Hematopoietic multipotent progenitor cell treated with erythropoietin and hydrocortisone succinate and interleukin-3 and kit ligand, for 17 days (in vitro differentiated cells): ENCODE data around the gene PSMB9.
"Not testable (repeated sequence)": the region's sequence is repeated elsewhere in the genome, so short reads cannot be mapped to it uniquely, and the experiment has no call there.

Experiments
- DNase-seq: peaks from one replicate; pipeline ENCODE4 v3.0.0-alpha.2; 2015; ENCODE audit warnings: low spot score

The PSMB9 gene

GRCh38 chr6:32853541-32854375 lies at the start of gene PSMB9, which contains the start of gene TAP1:
PSMB9 (plus strand) TSS chr6:32854192; CDS start chr6:32854230, 38 bp downstream.
TAP1 (minus strand) TSS chr6:32853704; CDS start chr6:32853636, 68 bp downstream.
- peak; percentile 94 for DNase-seq

DNA sequence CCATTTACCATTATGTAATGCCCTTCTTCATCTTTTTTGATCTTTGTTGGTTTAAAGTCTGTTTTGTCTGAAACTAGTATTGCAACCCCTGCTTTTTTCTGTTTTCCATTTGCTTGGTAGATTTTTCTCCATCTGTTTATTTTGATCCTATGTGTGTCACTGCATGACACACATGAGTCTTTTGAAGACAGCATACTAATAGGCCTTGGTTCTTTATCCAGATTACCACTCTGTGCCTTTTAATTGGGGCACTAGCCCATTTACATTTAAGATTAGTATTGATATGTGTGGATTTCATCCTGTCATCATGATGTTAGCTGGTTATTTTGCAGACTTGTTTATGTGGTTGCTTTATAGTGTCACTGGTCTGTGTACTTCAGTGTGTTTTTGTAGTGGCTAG lies 48.6 kb upstream of the PSMB9 start:
- not testable (repeated sequence) for DNase-seq

DNA sequence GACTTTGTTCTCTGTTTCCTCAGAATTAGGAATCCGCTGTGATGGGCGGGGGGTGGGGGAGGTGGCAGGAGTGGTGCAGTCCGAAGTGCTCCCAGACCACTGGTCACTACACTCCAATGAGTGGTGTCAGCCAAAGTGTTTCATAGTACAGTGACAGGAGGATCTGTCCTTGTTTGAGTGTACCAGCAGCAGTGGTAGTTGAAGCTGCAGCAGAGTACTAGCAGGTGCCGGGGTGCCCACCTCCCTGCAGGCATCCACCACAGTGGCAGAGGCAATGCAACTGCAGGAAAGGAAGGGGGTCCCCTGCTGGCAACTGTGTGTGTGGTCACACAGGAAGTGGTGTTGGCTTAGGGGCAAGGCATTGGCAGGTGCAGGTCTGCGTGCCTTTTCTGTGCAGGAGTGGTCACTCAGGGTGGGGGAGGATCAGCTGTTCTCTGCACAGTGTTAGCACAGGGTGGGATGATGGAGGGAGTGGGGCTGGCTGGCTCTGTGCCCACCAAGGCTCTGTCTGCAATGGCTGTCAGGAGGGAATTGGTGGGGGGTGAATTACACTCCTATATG lies 46.9 kb upstream of the PSMB9 start:
- DNase-seq: no peak

DNA sequence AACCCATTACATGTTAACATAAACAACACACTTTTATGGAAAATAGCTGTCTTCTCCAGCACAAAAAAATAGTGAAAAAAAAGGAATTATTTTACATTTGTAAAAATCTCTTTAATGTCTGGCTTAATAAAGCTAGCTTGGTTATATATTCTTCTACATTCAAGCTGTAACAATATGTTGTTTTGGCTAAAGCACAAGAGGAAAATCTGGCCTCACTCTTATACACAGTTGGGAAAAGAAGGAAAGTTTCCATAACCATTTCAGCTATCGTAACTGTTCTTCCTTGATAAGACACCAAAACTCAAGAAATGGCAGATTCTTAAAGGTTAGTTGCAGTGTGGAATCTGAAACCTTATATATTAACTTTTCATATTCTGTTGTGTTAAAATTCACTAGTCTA lies 44.8 kb upstream of the PSMB9 start:
- no peak for DNase-seq

GRCh38 chr6:32814145-32814544 lies 39.8 kb upstream of the PSMB9 start:
- no peak for DNase-seq

- DNase-seq: no peak
Measured at GRCh38 chr6:32815115-32815514, 38.9 kb upstream of the PSMB9 start.

- DNase-seq: no peak
Measured at GRCh38 chr6:32815996-32816395, 38.0 kb upstream of the PSMB9 start.

DNA sequence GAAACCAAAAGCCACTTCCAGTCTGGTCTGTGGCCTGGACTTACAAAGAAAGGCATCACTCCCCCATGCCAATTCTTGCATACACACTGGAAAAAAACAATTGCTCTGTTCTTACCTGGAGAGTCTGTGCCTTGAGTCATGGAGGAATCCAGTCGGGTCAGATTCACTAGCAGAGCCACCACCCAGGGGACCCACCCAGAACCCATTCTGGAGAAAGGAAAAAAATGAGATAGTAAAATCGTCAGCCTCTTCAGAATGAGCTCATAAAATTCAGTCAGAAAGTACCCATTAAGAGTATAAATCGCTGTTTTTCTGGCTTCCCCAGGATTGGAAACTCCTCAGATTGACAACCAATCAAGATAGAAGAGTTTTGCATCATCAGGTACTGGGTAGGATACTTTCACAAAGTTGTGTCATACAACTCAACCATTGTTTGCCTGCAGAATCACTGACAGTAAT lies 37.2 kb upstream of the PSMB9 start, which contains the start of gene HLA-DOB:
HLA-DOB (minus strand) TSS at position 257 of the 459 bp plus-strand sequence; CDS start at position 206, 51 bp downstream.
- no peak for DNase-seq

DNA sequence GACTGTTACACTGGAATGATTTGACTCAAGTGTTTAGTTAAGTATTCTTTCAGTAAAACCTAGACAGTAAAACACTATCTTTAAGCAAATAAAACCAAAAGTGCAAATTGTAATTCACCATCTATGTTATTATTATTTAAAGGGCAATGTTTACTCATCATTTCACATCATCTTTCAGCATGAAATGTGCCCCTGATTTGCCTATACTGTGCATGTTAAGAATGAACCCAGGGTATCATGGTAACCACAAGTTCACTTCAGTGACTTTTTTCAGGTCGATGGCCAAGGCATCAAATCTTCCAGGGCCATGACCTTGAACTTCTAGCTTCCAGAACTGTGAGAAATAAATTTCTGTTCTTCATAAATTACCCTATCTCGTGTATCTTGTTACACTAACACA lies 35.1 kb upstream of the PSMB9 start:
- DNase-seq: no peak

GRCh38 chr6:32819729-32820128 lies 34.3 kb upstream of the PSMB9 start:
- no peak for DNase-seq

GRCh38 chr6:32825966-32826365 lies 28.0 kb upstream of the PSMB9 start:
- DNase-seq: peak; percentile 34

GRCh38 chr6:32827025-32827424 lies 27.0 kb upstream of the PSMB9 start:
- no peak for DNase-seq

DNA sequence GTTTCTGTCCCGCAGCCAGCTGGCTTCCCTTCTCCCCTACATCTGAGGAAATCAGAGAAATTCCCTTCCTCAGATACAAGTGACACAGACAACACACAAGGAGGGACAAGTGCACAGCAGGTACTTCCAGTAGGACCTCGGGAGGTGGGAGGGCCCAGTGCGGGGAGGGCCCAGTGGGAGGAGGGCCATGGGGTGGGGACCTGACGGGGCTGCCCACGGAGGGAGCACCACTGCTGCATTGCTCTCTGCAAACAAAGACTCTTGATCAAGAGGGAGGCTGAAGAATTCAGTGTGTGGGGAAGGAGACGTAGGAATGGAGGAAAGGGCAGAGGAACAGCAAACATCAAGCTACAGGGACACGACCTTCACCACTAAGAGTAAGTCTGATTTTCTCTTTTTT lies 24.5 kb upstream of the PSMB9 start:
- DNase-seq: no peak

DNA sequence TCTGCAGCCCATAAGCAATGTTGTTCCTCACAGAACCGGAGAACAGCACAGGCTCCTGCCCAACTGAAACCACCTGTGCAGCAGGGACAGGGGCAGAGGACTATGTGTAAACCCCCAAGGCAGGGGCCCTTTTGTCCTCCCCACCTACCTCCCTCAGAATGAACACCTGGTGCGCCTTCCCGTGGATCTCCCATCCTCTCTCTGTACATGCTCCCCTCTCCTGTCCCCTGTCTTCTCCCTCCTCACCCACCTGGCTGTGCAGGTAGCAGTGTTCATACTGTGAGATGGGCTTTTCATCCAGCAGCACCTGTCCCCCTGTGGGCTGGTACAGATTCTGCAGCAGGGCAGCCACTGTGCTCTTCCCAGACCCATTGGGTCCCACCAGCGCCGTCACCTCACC lies 24.0 kb upstream of the PSMB9 start:
- no peak for DNase-seq

DNA sequence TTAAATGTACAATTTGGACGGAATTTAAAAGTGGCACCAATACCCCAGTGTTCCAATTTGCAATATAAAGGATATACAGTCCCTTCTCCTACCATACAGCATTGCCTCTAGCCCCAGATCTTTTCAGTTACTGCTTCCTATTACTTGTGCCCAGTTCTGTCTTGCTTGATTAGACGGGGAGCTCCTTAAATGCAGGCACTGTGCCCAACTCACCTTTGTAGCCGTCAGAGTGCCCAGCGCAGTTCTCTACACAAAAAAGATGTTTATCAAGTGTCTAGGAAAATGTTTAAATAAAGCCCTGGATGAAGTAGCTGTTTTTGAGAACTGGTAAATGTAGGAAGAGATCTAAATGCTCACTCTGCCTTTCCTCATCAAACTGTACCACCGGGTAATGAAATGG lies 23.1 kb upstream of the PSMB9 start:
- DNase-seq: no peak

DNA sequence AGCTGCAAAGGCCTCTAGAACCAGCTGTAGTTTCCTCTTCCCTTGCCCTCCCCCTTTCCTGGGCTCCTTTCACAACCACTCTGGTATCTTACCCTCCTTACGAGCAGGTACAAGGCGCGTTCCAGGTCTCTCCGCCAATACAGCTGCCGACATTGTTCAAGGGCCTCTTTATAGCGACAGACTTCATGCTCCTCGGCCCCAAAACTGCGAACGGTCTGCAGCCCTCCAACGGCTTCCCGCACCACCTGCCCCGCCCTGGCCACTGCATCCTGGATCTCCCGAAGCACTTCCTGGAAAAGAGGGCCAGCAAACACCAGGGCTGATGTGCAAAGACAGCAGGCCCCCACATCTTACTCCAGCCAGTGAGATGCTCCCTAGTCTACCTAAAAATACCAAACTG lies 21.5 kb upstream of the PSMB9 start:
- no peak for DNase-seq

GRCh38 chr6:32833664-32834063 lies 20.3 kb upstream of the PSMB9 start:
- DNase-seq: no peak

- no peak for DNase-seq
Measured at GRCh38 chr6:32835167-32835893, 18.7 kb upstream of the PSMB9 start.

- no peak for DNase-seq
Measured at GRCh38 chr6:32836873-32837272, 17.1 kb upstream of the PSMB9 start.

GRCh38 chr6:32837651-32838113 lies 16.3 kb upstream of the PSMB9 start:
- DNase-seq: no peak

DNA sequence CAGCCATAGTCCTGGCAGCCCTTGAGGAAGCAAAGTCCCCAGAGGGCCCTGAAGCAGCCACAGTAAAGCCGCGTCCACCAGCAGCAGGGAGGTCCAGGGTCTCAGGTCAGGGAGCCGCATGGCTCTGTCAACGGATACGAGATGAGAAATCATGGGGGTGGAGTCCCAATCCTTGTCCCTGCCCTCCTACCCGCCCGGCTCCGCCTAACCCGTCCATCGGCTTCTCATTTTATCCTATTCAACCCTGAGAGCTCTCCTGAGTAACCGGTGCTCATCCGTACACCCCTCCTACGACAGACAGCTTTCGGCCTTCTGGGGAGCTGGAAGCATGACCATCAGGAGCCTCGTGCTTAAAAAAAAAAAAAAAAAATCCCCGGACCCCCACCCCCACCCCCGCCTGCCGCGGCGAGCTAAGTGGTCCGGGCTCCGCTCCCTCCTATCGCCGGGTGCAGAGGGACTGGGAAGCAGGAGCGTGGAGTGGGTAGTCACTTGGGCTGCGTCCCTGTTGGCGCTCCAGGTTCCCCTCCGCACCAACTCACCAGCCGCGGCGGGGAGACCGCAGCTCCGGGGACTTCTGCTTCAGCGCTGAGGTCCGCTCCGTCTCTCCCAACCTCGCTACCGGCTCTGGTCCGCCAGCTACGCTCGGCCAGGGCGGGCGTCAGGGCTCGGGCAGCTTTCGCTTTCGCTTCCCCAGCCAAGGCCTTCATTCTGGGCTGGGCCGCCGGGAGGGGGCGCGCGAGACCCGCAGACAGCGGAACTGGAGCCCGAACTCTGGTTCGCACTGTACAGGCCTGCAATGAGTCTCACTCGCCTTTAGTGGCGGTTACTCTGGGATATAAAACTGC lies 15.7 kb upstream of the PSMB9 start, which contains the start of gene TAP2:
TAP2 (minus strand) TSS at position 626 of the 845 bp plus-strand sequence; CDS start at position 120, 506 bp downstream.
- DNase-seq: peak; percentile 94

- DNase-seq: no peak
Measured at GRCh38 chr6:32839356-32839755, 14.6 kb upstream of the PSMB9 start.
